GM19452 (cell line): ENCODE results near the gene CFAP77.
"Not testable (repeated sequence)": the region's sequence is repeated elsewhere in the genome, so short reads cannot be mapped to it uniquely, and the experiment has no call there.

ENCODE experiments used
- ATAC-seq: cut with Tn5 transposase; IDR thresholded peaks from one replicate; pipeline ENCODE4 v1.9.1; 2021; ENCODE audit not compliant: unreplicated experiment

The CFAP77 gene

DNA sequence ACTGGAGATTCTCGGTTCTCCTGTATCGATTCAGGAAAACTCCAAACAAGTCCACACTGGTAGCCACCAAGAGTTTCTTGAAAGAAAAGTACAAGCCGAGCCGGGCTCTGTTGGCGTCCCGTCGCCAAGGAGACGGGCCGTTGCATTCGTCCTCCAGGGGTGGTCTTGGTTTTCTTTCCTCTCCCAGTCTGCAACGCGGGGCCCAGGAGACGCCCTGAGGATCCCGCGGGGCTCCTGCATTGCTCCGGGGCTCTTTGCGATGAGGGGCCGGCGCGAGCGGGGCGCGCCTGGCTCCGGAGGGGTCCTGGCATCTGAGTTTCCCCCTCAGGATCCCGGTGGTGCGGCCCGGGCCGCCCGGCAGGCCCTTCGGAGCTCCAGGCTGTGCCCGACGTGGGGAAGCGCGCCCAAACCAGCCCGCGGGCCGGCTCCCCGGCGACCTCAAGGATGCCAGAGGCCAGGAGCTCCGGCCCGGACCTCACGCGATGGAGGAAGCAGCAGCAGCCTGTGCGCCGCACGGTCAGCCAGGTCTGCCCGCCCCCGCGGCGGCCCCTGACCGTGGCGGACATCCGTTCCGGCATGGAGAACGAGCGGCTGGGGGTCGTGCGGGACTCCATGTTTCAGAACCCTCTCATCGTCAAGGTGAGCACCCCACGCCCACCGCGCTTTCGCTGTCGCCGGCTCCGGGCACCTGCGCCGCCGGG, at the start of gene CFAP77:
TSS of gene CFAP77 (plus strand) at position 384 of the 701 bp plus-strand sequence. CDS start at position 445, 61 bp downstream.
- no peak for ATAC-seq

DNA sequence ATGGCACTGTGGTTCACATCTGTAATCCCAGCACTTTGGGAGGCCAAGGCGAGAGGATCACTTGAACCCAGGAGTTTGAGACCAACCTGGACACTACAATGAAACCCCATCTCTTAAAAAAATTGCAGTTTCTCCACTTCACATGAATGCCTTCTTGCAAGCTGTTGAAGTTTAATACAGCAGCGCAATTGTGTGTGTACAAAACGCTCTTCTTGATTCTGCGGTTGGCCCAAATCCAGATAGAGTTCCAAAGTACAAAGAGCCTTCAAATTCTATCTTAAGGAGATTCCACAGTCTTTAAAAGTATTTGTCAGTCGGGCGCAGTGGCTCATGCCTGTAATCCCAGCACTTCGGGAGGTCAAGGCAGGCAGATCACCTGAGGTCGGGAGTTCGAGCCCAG, 45.9 kb upstream of the CFAP77 start:
- no peak for ATAC-seq

DNA sequence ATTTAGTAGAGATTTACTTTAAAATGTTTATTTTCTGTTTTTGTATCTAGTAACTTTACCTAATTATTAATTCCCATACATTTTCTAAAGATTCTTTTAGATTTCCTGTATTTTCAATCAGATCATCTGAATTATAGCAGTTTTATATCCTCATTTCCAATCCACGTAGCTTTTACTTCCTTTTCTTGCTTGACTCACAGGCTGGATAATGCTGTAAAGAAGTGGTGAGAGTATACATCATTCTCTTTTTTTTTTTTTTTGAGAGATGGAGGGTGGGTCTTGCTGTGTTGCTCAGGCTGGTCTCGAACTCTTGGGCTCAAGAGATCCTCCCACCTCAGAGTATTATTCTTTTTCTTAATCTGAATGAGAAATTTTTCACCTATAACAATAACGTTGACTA, 44.0 kb upstream of the CFAP77 start:
- ATAC-seq: no peak

DNA sequence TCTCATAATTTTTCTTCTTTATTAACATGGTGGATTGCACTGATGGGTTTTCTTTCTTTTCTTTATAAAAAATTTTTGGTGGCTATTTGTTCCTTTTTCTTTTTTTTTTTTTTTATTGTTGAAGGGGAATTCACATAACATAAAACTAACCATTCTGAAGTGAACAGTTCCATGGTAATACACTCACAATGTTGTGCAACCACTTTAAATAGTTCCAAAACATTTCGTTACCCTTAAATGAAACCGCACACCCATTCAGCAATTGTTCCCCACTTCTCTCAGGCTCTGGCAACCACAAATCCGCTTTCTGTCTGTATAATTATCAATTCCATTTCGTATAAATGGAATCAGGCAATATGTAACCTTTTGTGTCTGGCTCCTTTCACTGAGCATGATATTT, 43.5 kb upstream of the CFAP77 start:
- no peak for ATAC-seq

DNA sequence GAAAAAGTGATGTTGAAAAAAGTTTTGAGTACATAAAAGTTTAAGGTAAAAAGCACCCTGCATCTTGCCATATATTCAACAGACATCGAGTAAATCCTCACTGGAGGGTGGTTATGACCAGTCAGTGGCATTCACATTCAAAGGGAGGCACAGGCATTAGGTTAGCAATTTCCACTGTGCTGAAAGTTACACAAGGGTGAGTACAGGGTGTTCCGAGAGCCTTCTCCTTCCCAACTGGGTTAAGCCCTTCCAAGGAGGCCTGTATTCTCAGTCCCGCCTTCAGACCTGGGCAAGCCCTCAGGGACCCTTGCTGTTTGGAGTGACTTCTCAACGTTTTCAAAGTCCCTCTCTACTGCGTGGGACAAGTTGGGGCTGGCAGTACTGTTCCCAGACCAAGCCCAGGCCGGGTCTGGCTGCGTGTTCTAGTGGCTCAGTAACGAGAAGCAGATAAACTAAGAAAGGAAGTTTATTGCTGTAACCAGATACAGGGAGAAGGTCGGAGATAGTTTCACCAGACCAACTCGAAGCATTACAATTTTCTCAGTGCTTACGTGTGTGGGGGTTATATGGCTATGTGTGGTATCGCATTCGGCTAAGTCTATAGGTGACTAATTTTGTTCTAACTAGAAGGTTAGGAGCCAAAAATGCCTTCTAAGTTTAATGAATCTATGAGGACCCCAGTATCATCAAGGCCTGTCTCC, 42.2 kb upstream of the CFAP77 start:
- ATAC-seq: no peak

DNA sequence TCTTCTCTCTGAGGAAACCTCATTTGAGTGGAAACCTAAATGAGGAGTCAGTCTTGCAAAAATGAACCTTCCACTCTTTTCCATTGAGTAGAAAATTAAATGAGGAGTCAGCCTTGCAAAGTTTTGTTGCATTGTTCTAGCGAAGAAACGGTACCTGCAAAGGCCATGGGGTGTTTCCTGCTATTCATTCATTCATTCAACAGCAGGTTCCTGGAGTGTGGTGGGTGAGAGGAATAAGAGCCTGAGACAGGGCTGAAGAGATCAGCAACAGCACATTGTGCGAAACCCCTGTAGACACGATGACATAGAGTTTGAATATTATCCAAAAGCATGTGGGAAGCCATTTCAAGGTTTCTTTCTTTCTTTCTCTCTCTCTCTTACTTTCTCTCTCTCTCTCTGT, 40.6 kb upstream of the CFAP77 start:
- no peak for ATAC-seq

DNA sequence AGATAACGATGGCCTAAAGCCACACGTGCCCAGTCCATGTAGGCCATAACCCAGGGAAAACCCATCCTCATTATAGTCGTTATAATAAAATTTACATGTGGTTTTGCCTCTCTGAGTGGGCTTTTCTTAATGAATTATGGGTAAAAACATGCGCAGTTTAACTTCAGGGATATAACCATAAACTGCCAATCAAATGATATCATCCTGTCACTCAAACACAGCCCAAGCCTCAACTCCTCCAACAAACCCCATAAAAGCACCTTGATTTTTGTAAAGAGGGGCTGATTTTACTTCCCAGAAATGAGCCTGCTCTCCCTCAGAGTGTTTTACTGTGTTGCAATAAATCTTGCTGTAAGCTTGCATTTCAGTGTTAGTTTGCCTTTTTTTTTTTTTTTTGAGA, 39.4 kb upstream of the CFAP77 start:
- ATAC-seq: no peak

DNA sequence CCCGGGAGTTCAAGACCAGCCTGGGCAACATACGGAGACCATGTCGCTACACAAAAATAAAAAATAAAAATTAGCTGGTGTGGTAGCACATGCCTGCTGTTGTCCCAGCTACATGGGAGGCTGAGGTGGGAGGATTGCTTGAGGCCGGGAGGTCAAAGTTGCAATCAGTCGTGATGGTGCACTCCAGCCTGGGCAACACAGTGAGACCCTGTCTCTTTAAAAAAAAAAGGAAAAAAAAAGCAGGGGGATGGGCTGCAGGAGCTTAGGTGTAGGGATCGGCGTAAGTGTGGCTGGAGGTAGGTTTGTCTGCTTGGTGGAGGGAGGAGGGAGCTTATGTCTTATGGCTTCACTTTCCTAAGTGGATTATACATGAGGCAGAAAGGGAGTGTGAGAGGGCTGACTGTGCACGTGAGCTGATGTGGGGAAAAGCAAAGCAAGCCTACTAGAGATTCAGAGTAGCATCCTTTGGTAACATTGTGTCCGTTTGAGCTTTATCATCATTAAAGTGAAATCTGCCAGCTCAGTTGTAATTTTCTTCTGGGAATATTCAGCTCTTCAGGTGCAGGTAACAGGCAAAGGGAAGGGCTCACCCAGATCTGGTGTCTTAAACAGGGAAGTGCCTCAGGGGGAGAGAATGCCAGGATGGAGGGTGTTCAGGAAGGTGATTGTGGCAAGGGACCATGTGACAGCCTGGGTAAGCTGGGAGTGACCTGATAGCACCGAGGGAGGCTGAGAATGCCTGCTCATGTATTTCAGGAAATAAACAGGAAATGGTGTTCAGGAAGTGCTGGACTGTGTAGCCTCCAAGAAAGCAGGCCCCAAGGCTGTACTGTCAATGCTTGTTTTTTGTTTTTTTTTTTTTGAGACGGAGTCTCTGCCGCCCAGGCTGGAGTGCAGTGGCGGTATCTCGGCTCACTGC, 37.6 kb upstream of the CFAP77 start:
- ATAC-seq: no peak

DNA sequence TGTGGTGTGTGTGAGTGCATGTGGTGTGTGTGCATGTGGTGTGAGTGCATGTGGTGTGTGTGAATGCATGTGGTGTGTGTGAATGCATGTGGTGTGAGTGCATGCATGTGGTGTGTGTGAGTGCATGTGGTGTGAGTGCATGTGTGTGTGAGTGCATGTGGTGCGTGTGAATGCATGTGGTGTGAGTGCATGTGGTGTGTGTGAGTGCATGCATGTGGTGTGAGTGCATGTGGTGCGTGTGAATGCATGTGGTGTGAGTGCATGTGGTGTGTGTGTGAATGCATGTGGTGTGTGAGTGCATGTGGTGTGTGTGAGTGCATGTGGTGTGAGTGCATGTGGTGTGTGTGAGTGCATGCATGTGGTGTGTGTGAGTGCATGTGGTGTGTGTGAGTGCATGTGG, 32.2 kb upstream of the CFAP77 start:
- not testable (repeated sequence) for ATAC-seq

DNA sequence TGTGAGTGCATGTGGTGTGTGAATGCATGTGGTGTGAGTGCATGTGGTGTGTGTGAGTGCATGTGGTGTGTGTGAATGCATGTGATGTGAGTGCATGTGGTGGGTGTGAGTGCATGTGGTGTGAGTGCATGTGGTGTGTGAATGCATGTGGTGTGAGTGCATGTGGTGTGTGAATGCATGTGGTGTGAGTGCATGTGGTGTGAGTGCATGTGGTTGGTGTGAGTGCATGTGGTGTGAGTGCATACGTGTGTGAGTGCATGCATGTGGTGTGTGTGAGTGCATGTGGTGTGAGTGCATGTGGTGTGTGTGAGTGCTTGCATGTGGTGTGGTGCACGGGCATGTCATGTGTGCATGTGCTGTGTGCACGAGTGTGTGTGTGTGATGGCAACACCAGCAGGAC, 31.6 kb upstream of the CFAP77 start:
- ATAC-seq: not testable (repeated sequence)

DNA sequence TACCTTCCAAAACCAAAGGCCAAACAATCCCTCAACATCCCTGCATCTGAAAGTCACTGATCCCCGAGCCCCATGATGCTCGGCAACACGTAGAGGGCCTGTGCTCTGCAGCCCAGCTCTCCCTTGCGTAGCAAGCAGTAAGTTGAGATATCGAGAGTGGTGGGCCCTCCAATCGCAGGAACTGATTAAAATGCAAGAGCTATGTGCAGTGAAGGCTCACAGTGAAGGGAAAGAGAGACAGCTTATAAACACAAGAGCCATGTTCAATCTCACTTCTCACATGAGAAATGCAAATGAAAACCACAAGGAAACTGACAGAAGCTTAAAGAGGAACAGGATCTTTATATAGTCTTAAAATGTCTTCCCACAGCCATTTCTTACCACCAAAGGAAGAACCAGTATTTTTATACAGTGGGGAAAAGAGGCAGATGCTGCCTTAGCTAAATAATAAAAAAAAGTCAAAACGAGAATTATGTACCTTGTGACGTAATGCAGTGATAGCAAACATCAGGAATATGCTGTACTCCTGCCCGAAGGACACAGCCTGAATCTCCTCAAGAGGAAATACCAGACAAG, 28.0 kb upstream of the CFAP77 start:
- ATAC-seq: peak; percentile 59

DNA sequence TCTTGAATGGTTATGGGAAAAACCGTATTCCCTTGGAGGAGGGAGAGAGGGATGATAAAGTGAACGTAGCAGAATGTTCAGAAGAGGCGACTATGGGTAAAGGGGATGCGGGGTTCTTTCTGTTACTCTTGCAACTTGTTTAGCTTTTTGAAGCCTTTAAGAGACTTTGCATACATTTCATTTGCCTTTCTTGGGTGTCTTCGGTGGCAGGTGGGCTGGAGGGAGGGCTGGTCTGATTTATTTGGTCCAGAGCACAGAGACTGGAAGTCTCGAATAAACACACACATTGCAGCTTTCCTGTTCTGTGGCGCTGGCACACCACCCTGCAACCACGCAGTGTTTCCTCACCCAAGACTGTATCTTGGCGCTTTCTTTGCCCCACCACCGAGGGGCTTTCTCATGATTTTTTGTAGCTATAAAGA, 26.5 kb upstream of the CFAP77 start:
- no peak for ATAC-seq

DNA sequence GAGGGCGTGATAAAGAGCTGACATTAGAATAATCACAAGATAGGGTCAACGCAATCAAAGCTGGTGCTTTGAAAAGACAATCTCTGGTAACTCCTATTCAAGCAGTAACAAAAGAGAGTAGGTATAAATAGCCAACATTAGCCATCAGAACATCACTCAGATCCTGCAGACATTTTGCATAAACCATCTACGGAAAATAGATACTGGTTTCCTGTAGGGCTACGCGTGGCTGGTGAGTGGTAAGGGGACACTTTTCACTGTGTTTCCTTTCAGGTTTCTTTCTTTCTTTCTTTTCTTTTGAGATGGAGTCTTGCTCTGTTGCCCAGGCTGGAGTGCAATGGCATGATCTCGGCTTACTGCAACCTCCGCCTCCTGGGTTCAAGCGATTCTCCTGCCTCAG, 25.6 kb upstream of the CFAP77 start:
- no peak for ATAC-seq

DNA sequence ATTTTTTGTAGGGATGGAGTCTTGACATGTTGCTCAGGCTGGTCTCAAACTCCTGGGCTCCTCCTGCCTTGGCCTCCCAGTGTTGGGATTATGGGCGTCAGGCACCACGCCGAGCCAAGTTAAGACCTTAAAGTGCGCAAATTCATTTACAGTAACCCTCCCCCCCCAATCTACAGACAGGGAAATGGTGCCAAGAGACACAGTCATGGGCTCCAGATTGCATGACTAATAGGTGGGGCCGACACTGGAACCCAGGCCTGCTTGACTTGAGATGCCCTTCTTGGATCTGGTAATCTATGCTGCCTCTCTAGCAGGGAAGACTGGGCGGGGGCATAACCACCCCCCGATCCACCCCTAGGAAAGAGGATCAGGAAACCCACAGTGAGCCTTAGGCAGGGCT, 22.9 kb upstream of the CFAP77 start:
- no peak for ATAC-seq

DNA sequence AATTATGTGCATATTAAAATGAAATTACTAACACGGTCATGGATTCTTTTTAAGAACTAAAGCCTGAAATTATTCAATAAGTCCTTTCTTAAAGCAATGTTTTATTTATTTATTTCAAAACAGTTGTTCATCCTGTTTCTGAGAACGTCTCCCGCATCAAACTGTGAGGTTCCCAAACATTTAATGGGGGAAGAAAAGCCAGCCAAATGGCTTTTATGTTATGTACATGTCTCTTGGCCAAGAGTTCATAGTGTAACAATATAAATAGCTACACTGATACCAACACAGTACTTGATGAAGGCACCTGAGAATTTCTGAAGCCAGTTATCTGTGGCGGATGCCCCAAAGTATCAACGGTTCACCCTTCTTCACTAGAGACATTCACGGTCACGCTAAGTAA, 19.0 kb upstream of the CFAP77 start:
- ATAC-seq: no peak

DNA sequence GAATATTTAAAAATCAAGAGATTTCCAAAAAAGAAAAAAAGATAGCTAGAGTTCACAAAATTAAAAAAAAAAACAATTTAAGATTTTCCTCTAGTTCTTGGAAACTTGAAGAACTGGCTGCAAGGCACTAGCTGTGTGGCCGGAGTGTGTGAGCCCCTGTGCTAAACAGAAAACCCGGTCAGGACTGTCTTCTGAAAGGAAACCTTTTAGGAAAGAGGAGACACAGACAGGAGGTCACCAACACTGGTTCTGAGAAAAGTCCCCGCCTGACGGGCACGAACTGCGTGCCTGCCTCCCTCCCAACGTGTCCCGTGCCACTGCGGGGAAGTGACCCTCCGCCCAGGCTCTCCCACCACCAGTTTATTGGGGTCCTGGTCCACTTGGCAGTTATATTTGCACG, 18.6 kb upstream of the CFAP77 start:
- ATAC-seq: no peak

DNA sequence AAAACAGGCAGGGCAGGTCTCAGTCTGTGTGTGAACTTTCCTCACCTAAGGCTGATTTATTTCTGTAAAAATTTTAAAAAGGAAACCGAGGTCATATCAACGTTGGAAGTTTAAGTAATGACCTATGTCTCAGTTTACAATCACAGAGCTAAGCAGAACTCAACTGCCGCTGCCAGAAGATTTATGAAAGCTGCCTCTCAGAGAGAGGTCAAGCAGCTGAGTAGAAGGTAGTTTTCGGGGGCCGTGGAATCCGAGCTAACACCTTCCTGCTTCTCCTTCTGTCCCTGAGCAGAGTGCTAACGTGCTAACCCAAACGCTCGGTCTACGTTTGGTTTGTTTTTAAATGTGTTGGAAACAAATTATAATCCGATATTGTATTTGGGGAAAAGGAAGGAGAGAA, 14.5 kb upstream of the CFAP77 start:
- ATAC-seq: no peak

DNA sequence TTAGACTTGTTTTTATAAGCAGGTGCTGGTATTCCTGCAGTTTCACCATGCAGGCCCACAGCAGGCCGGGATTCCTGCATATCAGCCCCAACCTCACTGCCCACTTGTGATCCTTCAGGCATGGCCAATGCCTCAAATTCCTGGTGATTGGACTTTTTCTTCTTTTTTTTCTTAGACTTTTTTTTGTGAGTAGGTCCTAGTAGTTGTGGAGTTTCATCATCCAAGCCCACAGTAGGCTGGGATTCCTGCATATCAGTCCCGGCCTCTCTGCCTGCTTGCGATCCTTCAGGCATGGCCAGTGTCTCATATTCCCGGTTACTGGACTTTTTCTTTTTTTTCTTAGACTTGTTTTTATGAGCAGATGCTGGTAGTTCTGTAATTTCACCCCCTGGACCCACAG, 8.2 kb upstream of the CFAP77 start:
- no peak for ATAC-seq

DNA sequence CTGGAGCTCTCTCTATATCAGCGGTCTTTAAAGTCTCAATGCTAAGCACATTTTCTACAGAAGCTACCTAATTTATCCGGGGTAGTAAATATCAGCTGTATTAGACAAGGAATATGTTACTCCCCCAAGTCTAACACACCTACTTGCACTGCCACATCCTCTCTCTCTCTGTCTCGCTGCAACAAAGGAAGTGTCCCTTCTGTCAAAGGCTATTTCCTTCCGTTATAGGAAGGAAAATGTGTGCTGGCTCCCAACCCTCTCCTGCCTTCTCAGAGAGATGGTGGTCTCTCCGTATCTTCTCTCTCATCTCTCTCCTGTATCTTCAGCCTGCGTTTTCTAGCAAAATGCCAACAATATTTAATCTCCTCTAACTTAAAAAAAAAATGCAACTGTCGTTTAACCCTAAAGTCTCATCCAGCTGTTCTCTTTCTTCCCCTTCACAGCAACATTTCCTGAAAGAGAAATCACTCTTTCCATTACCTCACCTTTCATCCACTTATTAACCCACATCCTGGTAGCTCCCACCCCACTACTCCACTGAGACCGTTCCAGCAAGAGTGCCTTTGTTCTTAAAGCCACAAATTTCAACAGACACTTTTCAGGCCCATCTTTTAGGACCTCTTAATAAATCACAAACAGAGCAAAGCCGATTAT, 5.7 kb upstream of the CFAP77 start:
- ATAC-seq: no peak

DNA sequence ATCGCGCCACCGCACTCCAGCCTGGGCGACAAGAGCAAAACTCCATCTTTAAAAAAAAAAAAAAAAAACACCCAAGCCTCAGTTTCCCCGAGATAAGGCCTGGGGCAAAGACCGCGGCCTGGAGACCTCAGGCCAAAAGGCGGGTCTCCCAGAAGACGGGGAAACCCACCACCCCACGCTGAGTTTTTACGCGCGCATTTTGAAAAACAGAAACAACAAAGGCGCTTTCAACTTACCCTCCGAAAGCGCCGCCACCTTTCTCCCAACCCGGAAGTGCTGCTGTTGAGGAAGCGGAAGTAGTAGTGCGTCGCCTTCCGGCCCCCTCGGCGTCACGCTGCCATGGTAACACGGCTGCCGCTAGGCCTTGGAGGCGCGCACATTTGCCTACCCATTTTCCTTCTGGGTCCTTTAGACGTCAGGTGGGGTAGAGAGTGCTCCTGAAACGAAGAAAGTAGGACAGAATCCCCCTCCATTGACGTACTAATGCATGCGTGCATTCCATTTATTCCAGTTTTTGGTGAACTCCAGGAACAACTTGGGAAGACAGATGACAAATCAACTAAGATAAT, 3.4 kb upstream of the CFAP77 start, which contains the start of gene TTF1:
TSS of gene TTF1 (minus strand) at position 287 of the 569 bp plus-strand sequence. CDS start 4,019 bp downstream, outside the sequence.
- ATAC-seq: peak; percentile 76
